ENCODE data around the gene EME1. TPM values are rescaled to one million over a fixed set of nuclear protein-coding genes. Genes with fewer than 3 reads are reported as not detected.
A peak's percentile ranks its signal among the peaks of the same experiment; 100 is the strongest.

Gene EME1
- polyA plus RNA-seq, 2 of the 4 experiments (the other 2 are of a cell fraction) = 24.3 to 29.9 TPM

- no peaks in the 10 kb centered on the region for H3K9me3 ChIP-seq
- WGBS (ENCODE audit: missing lambda C conversion rate) = 90% methylated on average over 2 of the region's 2 CpGs
- H3K27ac ChIP-seq = no peak overlapping the region
- ATAC-seq (no peak), FAIRE-seq (no peak), DNase-seq (ENCODE audit: low read depth in 1 of 2, low spot score in 1 of 2) (no peak)
- H3K4me3 ChIP-seq = no peak overlapping the region
- TF ChIP-seq CHD2 (IDR thresholded peaks at IDR 0.05; ENCODE audit: low read length, partially characterized antibody) (no peak), KDM5A (IDR thresholded peaks at IDR 0.05) (no peak), MAZ (IDR thresholded peaks at IDR 0.05; ENCODE audit: borderline replicate concordance, low read depth, low read length) (no peak), TFCP2L1 (CRISPR knock-in tag; IDR thresholded peaks at IDR 0.05) (no peak), HEYL (CRISPR knock-in tag; IDR thresholded peaks at IDR 0.05) (no peak), FOSB (CRISPR knock-in tag; IDR thresholded peaks at IDR 0.05) (no peak), RCOR1 (IDR thresholded peaks at IDR 0.05; ENCODE audit: low read depth, low read length) (no peak), CEBPB (IDR thresholded peaks at IDR 0.05) (no peak), RAD21 (conservative IDR thresholded peaks at IDR 0.05 in 1 of 2, IDR thresholded peaks at IDR 0.05 in 1 of 2) (no peak), JUN (IDR thresholded peaks at IDR 0.05) (no peak), SMC3 (IDR thresholded peaks at IDR 0.05) (no peak)
- H3K4me1 ChIP-seq = peaks cover 26% of the 10 kb centered on the region
- H3K4me2 ChIP-seq = no peak overlapping the region
- CTCF ChIA-PET = interaction anchor here (0.6 to 2.4 kb wide), 2 partner anchors 25 to 53 kb away, joined by 3 to 17 read pairs; partner anchors contain the start of gene LRRC59
- POLR2A ChIA-PET = no interaction called here
Observed at GRCh38 chr17:50422738-50423137, 49.7 kb downstream of the EME1 start.

- peak in 1 of 2 experiments; percentile 1; a peak in 1 of 6 replicates for ATAC-seq
- TF ChIP-seq HOXB5 (CRISPR knock-in tag; IDR thresholded peaks at IDR 0.05) (peak; percentile 54; the same call in 1 of the 2 replicates), E2F6 (IDR thresholded peaks at IDR 0.05; ENCODE audit: borderline replicate concordance, low read depth) (no peak)
- H3K4me2 ChIP-seq = no peak overlapping the region
- ChIA-PET CTCF (interaction anchor here (0.8 to 1.0 kb wide), 2 partner anchors 39 to 651 kb away, joined by 3 read pairs; no protein-coding TSS in a partner anchor), POLR2A (no interaction called here)
- 59% methylated on average over 6 of the region's 6 CpGs for WGBS (ENCODE audit: missing lambda C conversion rate)
- no peak overlapping the region for H3K4me3 ChIP-seq
- no peak overlapping the region for H3K27ac ChIP-seq
- FAIRE-seq = no peak
- H3K4me1 ChIP-seq = peaks cover 27% of the 10 kb centered on the region
- DNase-seq (ENCODE audit: low read depth in 1 of 2, low spot score in 1 of 2) = peak in 1 of 2 experiments; percentile 50
- no peaks in the 10 kb centered on the region for H3K9me3 ChIP-seq
Observed at GRCh38 chr17:50423553-50424159, 50.6 kb downstream of the EME1 start.

GRCh38 chr17:50424246-50424995 is 51.4 kb downstream of the EME1 start:
- Histone ChIP-seq H3K9me3 (no peaks in the 10 kb centered on the region), H3K4me1 (peaks cover 27% of the 10 kb centered on the region), H3K27ac (no peak overlapping the region), H3K4me2 (0 out of 3 replicates have a peak overlapping the region, but pooled peaks have one; percentile 4), H3K4me3 (no peak overlapping the region)
- WGBS (ENCODE audit: missing lambda C conversion rate) = 81% methylated on average over 9 of the region's 9 CpGs
- ChIA-PET POLR2A (no interaction called here), CTCF (interaction anchor here (0.7 to 1.4 kb wide), 4 partner anchors 38 to 651 kb away, joined by 3 to 5 read pairs (median 3); no protein-coding TSS in a partner anchor)
- FAIRE-seq = no peak
- ATAC-seq = no peak
- no peak for DNase-seq (ENCODE audit: low read depth in 1 of 2, low spot score in 1 of 2)
- TF ChIP-seq ZFP36 (IDR thresholded peaks at IDR 0.05; ENCODE audit: borderline replicate concordance, partially characterized antibody) (no peak), ZSCAN20 (CRISPR knock-in tag; IDR thresholded peaks at IDR 0.05) (no peak), JUNB (IDR thresholded peaks at IDR 0.05) (no peak), EHMT2 (IDR thresholded peaks at IDR 0.05; ENCODE audit: low read depth) (no peak), E2F6 (IDR thresholded peaks at IDR 0.05; ENCODE audit: borderline replicate concordance, low read depth) (no peak), ZC3H11A (IDR thresholded peaks at IDR 0.05) (no peak), FOSB (CRISPR knock-in tag; IDR thresholded peaks at IDR 0.05) (no peak), ELK1 (IDR thresholded peaks at IDR 0.05; ENCODE audit: low read depth, low read length) (no peak), JUN (IDR thresholded peaks at IDR 0.05) (no peak)
- TF ChIP-seq, protein P1, sequence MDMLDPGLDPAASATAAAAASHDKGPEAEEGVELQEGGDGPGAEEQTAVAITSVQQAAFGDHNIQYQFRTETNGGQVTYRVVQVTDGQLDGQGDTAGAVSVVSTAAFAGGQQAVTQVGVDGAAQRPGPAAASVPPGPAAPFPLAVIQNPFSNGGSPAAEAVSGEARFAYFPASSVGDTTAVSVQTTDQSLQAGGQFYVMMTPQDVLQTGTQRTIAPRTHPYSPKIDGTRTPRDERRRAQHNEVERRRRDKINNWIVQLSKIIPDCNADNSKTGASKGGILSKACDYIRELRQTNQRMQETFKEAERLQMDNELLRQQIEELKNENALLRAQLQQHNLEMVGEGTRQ (IDR thresholded peaks at IDR 0.05) = no peak
- TF ChIP-seq, protein P2, sequence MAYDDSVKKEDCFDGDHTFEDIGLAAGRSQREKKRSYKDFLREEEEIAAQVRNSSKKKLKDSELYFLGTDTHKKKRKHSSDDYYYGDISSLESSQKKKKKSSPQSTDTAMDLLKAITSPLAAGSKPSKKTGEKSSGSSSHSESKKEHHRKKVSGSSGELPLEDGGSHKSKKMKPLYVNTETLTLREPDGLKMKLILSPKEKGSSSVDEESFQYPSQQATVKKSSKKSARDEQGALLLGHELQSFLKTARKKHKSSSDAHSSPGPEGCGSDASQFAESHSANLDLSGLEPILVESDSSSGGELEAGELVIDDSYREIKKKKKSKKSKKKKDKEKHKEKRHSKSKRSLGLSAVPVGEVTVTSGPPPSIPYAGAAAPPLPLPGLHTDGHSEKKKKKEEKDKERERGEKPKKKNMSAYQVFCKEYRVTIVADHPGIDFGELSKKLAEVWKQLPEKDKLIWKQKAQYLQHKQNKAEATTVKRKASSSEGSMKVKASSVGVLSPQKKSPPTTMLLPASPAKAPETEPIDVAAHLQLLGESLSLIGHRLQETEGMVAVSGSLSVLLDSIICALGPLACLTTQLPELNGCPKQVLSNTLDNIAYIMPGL (CRISPR knock-in tag; IDR thresholded peaks at IDR 0.05; ENCODE audit: borderline replicate concordance) = no peak
- TF ChIP-seq, protein P3, sequence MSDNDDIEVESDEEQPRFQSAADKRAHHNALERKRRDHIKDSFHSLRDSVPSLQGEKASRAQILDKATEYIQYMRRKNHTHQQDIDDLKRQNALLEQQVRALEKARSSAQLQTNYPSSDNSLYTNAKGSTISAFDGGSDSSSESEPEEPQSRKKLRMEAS (IDR thresholded peaks at IDR 0.05) = no peak

Measured in A549 (cell line).